ENCODE results near the gene TBC1D14.
"Not testable (repeated sequence)": the region's sequence is repeated elsewhere in the genome, so short reads cannot be mapped to it uniquely, and the experiment has no call there.

Gene TBC1D14

DNA sequence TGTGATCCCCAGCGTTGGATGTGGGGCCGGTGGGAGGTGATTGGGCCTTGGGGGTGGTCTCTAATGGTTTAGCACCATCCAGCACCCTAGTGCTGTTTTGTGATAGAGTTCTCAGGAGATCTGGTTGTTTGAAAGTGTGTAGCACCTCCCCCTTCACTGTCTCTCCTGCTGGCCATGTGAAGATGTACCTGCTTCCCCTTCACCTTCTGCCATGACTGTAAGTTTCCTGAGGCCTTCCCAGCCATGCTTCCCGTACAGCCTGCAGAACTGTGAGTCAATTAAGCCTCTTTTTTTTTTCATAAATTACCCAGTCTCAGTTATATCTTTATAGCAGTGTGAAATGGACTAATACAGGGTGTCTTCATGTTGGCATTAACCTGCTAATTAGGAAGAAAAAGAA, 19.3 kb upstream of the TBC1D14 start:
- DNase-seq (ENCODE audit: low spot score): no peak

DNA sequence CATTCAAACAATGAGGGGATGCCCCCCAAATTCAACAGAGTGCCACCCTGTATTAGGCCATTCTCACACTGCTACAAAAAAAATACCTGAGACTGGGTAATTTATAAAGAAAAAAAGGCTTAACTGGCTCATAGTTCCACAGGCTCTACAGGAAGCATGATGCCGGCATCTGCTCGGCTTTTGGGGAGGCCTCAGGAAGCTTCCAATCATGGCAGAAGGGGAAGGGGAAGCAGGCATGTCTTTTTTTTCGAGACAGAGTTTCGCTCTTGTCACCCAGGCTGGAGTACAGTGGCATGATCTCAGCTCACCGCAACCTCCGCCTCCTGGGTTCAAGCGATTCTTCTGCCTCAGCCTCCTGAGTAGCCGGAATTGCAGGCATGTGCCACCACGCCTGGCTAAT, 18.7 kb upstream of the TBC1D14 start:
- not testable (repeated sequence) for DNase-seq (ENCODE audit: low spot score)

GRCh38 chr4:6891436-6892170, 18.0 kb upstream of the TBC1D14 start:
- no peak for DNase-seq (ENCODE audit: low spot score)

DNA sequence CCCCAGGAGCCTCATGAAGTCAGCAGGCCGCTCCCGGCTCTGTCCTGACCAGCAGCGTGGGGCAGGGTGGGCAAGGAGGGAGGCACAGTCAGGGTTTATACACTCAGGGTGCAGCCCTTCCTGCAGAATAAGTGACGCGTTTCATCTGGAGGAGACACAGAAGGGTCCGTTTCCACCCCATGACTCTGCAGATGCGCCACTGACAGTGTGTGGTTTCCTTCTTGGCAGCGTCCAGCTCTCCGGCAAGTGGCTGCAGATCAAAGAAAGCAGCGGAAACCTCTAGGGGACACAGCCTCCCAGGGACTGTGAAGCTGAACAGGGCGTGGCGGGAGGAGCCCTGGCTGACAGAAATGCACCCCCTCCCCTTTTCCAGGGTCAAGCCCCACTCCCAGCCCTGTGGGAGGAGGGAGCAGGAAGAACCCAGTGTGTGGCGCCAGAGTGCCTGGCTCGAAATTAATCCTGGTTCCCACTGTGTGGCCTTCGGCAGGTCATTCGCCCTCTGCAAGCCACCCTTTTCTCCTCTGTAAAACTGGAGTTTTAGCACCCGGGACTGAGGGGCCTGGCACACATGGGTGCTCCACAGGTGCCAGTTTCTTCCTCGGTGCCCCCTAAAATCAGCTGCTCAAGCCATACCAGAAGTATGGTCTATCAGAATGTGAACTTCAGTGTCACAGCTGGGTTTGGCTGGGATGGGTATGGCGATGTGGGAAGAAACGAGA, 17.3 kb upstream of the TBC1D14 start:
- DNase-seq (ENCODE audit: low spot score): no peak

- DNase-seq (ENCODE audit: low spot score): no peak
Measured at GRCh38 chr4:6892909-6893202, 16.8 kb upstream of the TBC1D14 start.

DNA sequence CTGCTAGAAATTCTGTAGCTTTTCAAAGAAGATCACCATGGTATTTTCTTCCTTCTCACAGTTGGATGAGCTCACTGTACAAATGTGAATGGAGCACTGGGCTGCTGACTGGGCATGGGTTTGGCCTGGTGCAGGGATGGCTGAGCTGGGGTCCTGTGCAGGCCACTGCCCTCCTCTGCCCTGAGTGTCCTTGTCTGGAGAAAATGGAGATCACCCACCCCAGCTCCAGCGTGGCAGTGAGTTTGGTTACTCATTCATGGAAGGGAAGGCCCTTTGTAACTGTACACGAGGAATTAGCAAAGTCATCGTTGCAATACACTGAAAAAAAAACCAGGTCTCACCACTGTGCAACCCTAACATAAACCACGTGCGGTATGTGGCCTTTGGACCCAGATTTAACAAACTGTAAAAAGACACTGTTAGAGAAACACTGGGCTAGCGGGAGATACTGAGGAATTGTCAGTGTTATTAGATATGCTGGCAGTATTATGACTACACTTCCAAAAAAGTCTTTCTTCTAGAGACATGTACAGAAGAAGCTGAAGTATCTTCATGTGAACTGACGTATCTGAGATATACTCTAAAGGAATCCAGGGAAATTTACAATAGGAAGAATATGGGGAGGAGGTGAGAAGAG, 16.1 kb upstream of the TBC1D14 start:
- DNase-seq (ENCODE audit: low spot score): no peak

- no peak for DNase-seq (ENCODE audit: low spot score)
Measured at GRCh38 chr4:6894086-6894478, 15.5 kb upstream of the TBC1D14 start.

- no peak for DNase-seq (ENCODE audit: low spot score)
Measured at GRCh38 chr4:6894528-6895498, 14.8 kb upstream of the TBC1D14 start.

GRCh38 chr4:6896035-6896434, 13.6 kb upstream of the TBC1D14 start:
- DNase-seq (ENCODE audit: low spot score): no peak

DNA sequence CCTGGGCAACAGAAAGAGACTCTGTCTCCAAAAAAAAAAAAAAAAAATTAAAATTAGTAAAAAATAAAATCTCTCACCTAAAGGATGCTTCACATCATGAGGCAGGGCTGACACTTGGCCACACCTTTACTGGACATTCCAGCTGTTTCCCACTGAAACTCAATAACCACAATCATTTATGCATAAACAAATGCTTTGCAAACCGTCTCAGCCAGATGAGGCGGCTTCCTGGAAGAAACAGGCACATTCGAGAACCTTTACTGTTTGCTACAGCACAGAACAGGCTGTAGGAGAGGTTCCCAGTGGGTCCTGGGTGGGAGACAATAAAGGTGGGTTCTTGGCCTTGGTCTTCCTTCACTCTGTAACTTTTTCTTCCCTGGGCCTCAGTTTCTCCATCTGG, 10.9 kb upstream of the TBC1D14 start:
- DNase-seq (ENCODE audit: low spot score): no peak

GRCh38 chr4:6900181-6900812, 9.3 kb upstream of the TBC1D14 start:
- no peak for DNase-seq (ENCODE audit: low spot score)

- DNase-seq (ENCODE audit: low spot score): no peak
Measured at GRCh38 chr4:6900956-6901355, 8.7 kb upstream of the TBC1D14 start.

- DNase-seq (ENCODE audit: low spot score): no peak
Measured at GRCh38 chr4:6901669-6902317, 7.8 kb upstream of the TBC1D14 start.

DNA sequence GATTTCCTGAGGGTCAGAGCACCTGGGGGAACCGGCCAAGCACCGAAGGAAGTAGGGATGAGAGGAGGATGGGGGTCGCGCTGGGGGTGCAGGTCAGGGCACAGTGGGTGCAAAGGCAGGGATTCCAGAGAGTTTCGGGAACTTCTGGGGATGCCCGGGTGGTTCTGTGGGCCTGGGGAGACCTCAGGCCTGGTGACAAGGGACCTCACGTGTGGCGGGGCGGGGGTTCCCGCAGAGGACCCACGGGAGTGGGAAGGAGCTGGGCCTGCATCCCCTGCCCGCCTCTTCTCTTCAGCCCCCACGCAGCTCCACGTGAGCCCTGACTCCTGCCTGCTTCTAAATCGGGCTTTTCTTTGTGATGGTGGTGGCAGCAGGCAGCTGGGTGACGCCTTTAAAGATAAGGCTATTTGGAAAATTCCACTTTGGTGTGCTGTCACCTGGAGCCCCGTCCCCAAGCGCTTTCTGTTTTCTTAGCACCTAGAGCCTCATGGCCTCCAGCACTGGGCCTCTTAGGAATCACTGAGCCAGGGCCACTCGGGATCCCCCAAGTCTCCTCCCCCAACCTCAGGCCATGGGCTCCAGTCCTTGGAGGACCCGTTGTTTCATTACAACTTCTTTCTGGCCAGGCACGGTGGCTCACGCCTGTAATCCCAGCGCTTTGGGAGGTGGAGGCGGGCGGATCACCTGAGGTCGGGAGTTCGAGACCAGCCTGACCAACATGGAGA, 7.1 kb upstream of the TBC1D14 start:
- DNase-seq (ENCODE audit: low spot score): no peak

GRCh38 chr4:6905516-6906445, 3.8 kb upstream of the TBC1D14 start:
- DNase-seq (ENCODE audit: low spot score): no peak

DNA sequence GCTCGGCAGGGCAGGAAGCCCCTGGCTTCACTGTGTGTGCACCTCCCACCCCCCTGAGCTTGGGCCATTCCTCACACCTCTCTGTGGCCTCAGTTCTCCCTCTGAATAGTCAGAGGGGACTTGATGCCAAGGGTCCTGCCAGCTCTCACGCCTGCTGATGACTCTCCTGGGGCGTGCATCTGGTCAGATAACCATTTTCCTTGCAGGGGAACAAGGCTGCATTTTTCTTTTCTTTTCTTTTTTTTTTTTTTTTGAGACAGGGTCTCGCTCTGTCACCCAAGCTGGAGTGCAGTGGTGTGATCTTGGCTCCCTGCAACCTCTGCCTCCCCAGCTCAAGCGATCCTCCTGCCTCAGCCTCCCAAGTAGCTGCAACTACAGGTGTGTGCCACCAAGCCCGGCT, 3.1 kb upstream of the TBC1D14 start:
- DNase-seq (ENCODE audit: low spot score): not testable (repeated sequence)

GRCh38 chr4:6907658-6908191, 1.9 kb upstream of the TBC1D14 start:
- peak; percentile 65 for DNase-seq (ENCODE audit: low spot score)

- no peak for DNase-seq (ENCODE audit: low spot score)
Measured at GRCh38 chr4:6908432-6909112, 1.1 kb upstream of the TBC1D14 start.

DNA sequence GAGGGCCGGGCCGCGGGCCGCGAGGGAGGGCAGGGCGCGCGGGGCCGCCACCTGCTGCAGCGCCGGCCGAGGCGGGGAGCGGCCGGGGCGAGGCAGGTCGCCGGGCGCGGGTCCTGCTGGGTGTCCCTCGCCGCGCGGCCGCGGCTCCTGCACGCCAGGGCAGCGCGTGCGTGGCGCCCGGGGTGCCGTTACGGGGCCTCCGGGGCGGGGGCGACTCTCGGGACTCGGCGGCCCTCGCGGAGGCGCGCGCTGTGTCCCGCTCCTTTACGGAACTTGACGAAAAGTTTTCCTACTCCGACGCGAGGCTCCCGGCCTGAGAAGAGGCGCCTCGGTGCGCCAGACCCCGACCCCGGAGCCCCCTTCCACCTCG, 329 bp downstream of the TBC1D14 start:
- DNase-seq (ENCODE audit: low spot score): no peak
